ENCODE data around the gene SPATA24.

DNA sequence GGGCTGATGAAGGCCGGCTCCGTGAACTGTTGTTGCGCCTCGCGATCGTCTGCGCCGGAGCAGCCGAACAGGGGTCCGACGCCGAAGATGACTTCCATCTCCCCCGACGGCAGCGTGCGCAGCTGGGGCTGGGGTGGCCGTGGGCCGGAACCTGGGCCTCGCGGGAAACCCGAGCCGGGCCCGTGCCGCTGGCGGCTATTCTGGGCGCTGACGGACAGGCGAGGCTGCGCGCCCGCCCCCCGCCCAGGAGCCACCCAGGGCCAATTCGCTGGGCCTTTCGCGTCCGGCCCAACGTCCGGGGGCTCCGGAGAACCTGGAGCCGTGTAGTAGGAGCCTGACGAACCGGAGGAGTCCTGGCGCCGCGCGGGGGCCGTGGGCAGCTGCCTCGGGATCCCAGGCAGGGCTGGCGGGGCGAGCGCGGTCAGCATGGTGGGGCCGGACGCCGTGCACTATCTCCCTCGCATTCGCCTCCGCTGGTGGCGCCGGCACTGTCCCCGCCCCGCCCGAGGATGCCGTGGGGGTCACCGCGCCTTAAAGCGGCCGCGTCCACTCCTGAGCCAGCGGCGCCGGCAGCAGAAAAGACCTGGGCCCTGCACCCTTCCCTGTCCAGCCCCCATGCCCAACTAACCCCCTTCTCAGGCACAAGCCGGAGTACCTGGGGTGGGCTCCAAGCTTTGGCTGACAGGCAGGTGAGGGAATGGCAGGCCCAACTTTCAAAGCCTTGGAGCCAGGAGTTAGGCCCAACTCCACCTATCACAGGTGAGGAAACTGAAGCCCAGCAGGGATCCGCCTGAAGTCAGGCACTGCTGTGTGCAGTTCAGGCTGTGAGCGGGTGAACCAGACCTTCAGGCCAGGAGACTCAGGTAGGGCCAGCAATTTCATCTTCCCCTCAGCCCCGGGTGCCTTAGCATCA, 9.0 kb downstream of the SPATA24 start, which contains the start of gene PROB1:
- peak; percentile 11 to 67 (median 63) for TF ChIP-seq POLR2AphosphoS5 (IDR thresholded peaks at IDR 0.05)
- TF ChIP-seq POLR2A (IDR thresholded peaks at IDR 0.05), result no peak
- TF ChIP-seq, protein P1, sequence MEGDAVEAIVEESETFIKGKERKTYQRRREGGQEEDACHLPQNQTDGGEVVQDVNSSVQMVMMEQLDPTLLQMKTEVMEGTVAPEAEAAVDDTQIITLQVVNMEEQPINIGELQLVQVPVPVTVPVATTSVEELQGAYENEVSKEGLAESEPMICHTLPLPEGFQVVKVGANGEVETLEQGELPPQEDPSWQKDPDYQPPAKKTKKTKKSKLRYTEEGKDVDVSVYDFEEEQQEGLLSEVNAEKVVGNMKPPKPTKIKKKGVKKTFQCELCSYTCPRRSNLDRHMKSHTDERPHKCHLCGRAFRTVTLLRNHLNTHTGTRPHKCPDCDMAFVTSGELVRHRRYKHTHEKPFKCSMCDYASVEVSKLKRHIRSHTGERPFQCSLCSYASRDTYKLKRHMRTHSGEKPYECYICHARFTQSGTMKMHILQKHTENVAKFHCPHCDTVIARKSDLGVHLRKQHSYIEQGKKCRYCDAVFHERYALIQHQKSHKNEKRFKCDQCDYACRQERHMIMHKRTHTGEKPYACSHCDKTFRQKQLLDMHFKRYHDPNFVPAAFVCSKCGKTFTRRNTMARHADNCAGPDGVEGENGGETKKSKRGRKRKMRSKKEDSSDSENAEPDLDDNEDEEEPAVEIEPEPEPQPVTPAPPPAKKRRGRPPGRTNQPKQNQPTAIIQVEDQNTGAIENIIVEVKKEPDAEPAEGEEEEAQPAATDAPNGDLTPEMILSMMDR (IDR thresholded peaks at IDR 0.05 in 8 of 11, conservative IDR thresholded peaks at IDR 0.05 in 3 of 11), result no peak
